HAP-1 (cell line): ENCODE data around the gene CC2D2A.

Experiments used
- DNase-seq, 2 experiments: peaks; one replicate each; pipeline ENCODE4 v3.0.0-alpha.2; 2016 to 2020; ENCODE audit warnings: low spot score in 2 of 2
- H3K27me3 ChIP-seq: fragments of 250-450 bp; sonication (Bioruptor Pico); 2 replicates; pipeline ENCODE4 v1.5.1; 2020; ENCODE audit warnings: low read depth, mild to moderate bottlenecking, moderate library complexity
- H3K36me3 ChIP-seq: fragments of 250-450 bp; sonication (Bioruptor Pico); replicated peaks from 2 replicates; pipeline ENCODE4 v1.5.1; 2020; ENCODE audit warnings: mild to moderate bottlenecking
- H3K4me1 ChIP-seq: fragments of 250-450 bp; sonication (Bioruptor Pico); 2 replicates; pipeline ENCODE4 v1.5.1; 2020; ENCODE audit warnings: mild to moderate bottlenecking
- H3K4me3 ChIP-seq: fragments of 250-450 bp; sonication (Bioruptor Pico); 2 replicates; pipeline ENCODE4 v1.5.1; 2020; ENCODE audit warnings: mild to moderate bottlenecking, moderate library complexity
- H3K9me3 ChIP-seq: fragments of 250-450 bp; sonication (Bioruptor Pico); 2 replicates; pipeline ENCODE4 v1.5.1; 2020; ENCODE audit warnings: mild to moderate bottlenecking, moderate library complexity
- in situ Hi-C: fragments of 300-500 bp; cut with MboI; formaldehyde crosslinking; loops from 3 replicates; pipeline ENCODE4 v1.14.3; 2020; ENCODE audit warnings: low sequenced_read_pairs, inconsistent platforms, mixed read lengths

The CC2D2A gene

GRCh38 chr4:15542760-15543159 is 73.1 kb downstream of the CC2D2A start:
- Histone ChIP-seq H3K27me3 (no peaks in the 10 kb centered on the region), H3K4me1 (no peaks in the 10 kb centered on the region), H3K4me3 (no peak overlapping the region), H3K9me3 (no peaks in the 10 kb centered on the region), H3K36me3 (no peaks in the 10 kb centered on the region)
- in situ Hi-C loops = no loop called here
- no peak for DNase-seq

DNA sequence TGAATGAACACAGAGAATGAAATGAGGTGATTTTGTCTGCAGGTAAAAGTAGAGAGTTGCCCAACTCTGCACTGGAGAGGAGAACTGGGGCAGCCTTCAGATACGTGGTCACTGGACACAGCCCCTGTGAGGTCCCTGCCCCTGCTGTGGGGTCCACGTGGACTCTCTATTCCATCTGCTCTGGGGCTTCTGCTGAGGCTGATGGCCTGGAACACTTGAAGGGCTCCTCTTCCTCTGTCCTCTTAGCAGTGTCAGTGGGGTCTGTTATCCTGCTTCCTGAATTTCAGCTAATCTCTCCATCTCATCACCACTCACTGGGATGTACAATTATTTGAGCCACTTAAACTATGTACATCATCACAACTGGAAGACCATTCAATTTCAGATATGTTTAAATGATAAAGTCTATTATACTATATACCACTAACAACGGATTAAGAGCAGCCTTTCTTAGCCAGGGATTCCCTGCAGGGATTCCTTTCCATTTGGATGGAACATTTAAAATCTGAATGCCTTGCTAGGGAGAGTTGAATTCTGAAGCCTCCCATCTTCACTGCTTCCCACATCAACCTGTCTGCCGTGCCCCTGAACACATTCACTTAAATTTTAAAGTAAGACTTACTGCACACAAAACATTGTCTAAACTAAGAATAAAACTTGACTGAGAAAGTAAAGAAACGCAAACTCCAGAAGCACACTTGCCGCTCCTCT is 74.0 kb downstream of the CC2D2A start:
- no peak overlapping the region for H3K4me3 ChIP-seq
- no peaks in the 10 kb centered on the region for H3K9me3 ChIP-seq
- DNase-seq = no peak
- no peaks in the 10 kb centered on the region for H3K27me3 ChIP-seq
- in situ Hi-C loops = no loop called here
- no peaks in the 10 kb centered on the region for H3K36me3 ChIP-seq
- H3K4me1 ChIP-seq = no peaks in the 10 kb centered on the region

GRCh38 chr4:15544248-15544729 is 74.6 kb downstream of the CC2D2A start:
- no peak overlapping the region for H3K4me3 ChIP-seq
- H3K36me3 ChIP-seq = no peaks in the 10 kb centered on the region
- no peaks in the 10 kb centered on the region for H3K27me3 ChIP-seq
- in situ Hi-C loops = no loop called here
- no peaks in the 10 kb centered on the region for H3K9me3 ChIP-seq
- no peak for DNase-seq
- H3K4me1 ChIP-seq = no peaks in the 10 kb centered on the region

DNA sequence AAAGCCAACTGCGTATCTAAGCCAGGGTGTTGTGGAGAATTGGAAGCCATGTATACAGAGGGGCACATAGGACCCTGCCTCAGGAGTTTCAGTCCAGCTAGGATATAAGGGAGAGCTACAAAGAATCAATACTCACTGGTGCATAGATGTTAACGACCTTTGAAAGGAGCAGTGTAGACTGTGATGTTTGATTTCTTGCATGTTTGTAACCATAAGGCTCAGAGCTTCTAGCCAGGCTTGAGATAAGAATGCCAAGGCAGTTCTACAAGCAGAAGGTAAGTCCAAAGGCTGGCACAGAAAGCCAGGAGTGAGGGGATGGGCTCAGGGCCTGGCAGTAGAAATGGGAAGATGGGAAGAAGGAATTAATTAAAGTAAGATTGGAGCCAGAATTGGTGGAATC is 75.7 kb downstream of the CC2D2A start:
- H3K9me3 ChIP-seq = no peaks in the 10 kb centered on the region
- no peaks in the 10 kb centered on the region for H3K4me1 ChIP-seq
- H3K36me3 ChIP-seq = no peaks in the 10 kb centered on the region
- in situ Hi-C loops = no loop called here
- no peak for DNase-seq
- no peak overlapping the region for H3K4me3 ChIP-seq
- H3K27me3 ChIP-seq = no peaks in the 10 kb centered on the region

DNA sequence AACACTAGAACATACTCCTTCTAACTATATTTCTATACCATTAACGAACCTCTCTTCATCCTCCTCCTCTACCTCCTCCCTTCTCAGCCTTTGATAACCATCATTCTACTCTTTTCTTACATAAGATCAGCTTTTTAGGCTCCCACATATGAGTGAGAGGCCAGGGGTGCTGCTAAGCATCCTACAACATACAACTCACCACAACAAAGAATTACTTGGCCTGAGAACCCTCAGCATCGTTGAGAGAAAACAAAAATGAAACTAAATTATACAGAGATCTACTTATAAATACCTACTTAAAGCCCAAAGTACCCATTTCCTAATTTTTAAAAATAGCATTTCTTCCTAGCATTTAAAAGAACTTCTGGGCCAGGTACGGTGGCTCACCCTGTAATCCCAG is 77.7 kb downstream of the CC2D2A start:
- Histone ChIP-seq H3K4me1 (no peaks in the 10 kb centered on the region), H3K36me3 (no peaks in the 10 kb centered on the region), H3K27me3 (no peaks in the 10 kb centered on the region), H3K4me3 (no peak overlapping the region), H3K9me3 (no peaks in the 10 kb centered on the region)
- in situ Hi-C loops = no loop called here
- DNase-seq = no peak

DNA sequence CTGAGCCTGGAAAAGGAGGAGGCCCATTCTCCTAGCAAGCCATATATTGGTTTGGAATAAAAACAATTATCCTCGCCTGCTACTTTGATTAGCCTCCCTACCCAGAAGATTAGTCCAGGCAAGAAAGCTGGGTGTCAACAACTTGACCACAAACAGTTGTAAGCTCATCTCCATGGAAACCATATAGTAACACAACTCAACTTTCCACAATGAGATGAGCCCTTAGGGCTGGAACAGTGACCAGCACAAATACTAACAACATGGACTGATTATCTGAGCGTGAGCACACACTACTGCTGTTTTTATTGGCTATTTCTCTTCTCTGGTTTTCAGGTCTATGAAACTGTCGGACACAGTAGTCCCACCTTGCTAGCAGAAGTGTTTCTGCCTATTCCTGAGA is 80.8 kb downstream of the CC2D2A start:
- Histone ChIP-seq H3K4me1 (no peaks in the 10 kb centered on the region), H3K4me3 (no peak overlapping the region), H3K36me3 (no peaks in the 10 kb centered on the region), H3K27me3 (no peaks in the 10 kb centered on the region), H3K9me3 (no peaks in the 10 kb centered on the region)
- in situ Hi-C loops = no loop called here
- DNase-seq = no peak

DNA sequence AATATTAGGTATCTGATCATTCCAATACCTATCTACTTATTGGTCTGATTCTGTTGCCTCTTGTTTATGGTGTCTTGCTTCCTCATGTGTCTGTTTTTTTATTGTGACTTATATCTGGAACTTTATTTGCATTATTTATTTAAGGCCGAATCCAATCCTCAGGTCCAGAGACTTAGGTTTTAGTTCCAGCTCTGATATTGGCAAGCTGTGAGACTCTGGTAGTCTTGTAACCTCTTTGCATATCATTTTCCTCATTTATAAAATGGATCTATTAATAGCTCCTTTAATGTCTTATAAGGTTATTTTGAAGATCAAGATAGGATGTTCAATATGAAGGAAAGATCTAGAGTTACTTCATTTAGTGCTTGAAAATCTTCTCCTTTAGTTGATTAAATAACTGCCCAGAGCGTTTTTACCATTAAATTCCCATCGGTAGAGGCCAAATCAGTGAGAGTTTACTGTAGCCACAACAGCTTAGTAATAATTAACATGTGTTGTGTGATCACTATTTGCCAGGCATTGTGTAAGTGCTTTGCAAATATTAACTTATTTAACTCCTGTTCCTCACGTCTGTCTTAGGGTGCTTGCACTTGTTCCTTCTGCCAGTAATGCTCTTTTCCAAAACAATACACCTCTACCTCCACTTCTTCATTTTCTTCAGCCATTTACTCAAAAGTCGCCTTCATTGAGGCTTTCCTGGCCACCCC is 82.2 kb downstream of the CC2D2A start:
- in situ Hi-C loops = no loop called here

DNA sequence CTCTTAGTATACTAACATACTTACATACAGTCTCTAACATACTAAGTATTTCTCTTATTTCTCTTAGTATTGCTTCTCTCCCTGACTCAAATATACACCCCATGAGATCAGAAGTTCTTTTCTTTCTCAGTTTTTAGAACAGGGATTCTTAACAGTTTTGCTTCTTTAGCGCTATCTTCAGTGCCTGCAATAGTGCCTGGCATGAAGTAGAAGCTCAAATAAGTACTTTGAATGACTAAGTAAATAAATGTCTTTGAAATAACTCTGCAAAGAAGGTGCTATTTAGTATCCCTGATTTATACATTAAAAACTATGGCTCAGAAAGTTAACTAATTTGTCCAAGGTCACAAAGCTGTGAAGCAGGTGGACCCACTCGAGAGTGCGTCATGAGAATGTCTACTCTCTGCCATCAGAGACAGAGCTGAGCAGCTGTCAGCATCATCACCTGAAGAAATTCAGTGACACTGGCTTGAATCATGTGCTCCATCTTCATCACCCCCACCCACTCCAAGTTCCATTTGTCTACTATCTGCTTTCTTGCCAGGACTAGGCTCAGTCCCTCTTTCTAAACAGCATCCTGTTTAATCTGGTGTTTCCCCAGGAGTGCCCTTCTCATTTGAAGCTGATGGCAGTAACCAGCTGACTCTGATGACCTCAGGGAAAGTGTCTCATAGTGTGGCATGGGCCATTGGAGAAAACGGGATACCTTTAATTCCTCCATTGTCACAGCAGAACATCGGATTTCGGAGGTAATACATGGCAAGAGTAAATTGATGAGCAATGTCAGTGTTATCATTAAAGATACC is 83.1 kb downstream of the CC2D2A start:
- Histone ChIP-seq H3K9me3 (no peaks in the 10 kb centered on the region), H3K4me3 (no peak overlapping the region), H3K27me3 (no peaks in the 10 kb centered on the region), H3K4me1 (no peaks in the 10 kb centered on the region), H3K36me3 (no peaks in the 10 kb centered on the region)
- no peak for DNase-seq
- in situ Hi-C loops = no loop called here

More for the DNA sequence above, 82.2 kb downstream of the CC2D2A start:
- no peak for DNase-seq
- Histone ChIP-seq H3K27me3 (no peaks in the 10 kb centered on the region), H3K36me3 (no peaks in the 10 kb centered on the region), H3K4me3 (no peak overlapping the region), H3K4me1 (no peaks in the 10 kb centered on the region), H3K9me3 (no peaks in the 10 kb centered on the region)

GRCh38 chr4:15556511-15557092 is 86.9 kb downstream of the CC2D2A start:
- Histone ChIP-seq H3K4me3 (no peak overlapping the region), H3K9me3 (no peaks in the 10 kb centered on the region), H3K36me3 (no peaks in the 10 kb centered on the region), H3K27me3 (no peaks in the 10 kb centered on the region), H3K4me1 (no peaks in the 10 kb centered on the region)
- no peak for DNase-seq
- in situ Hi-C loops = no loop called here

DNA sequence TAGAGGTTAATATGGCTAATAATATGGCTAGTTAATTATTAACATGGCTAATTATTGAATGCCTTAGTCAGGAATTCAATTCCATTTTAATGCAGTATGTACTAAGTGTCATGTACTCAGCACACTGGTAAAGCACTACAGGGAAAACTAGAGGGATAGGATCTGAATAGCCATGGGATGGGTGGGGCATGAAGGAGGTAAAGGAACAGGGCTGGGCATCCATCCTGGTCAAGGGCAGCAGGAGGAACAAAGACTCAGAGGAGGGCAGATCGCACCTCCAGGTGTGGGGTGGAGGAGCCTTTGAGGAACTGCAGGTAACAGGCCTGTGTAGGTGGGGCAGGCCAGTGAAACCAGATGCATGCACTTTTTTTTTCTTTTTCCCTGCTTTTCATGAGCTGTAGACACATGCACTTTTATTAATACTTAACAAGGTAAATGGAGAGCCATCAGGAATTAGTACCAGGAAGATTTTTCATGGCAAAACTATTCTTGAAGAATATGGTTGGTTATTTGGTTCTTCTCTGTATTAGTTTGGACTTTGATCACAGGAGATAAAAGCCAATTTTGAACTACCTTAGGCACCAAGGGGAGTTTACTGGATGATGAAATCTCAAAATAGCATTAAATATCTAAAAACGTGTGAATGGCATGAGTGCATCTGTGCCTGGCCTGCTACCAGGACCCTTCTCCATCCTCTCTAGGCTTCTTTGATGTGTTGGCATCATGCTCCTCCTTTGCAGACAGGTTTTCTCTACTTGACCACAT is 88.3 kb downstream of the CC2D2A start:
- H3K27me3 ChIP-seq = no peaks in the 10 kb centered on the region
- no peaks in the 10 kb centered on the region for H3K4me1 ChIP-seq
- no peaks in the 10 kb centered on the region for H3K36me3 ChIP-seq
- H3K9me3 ChIP-seq = no peaks in the 10 kb centered on the region
- no peak for DNase-seq
- no peak overlapping the region for H3K4me3 ChIP-seq
- in situ Hi-C loops = no loop called here

GRCh38 chr4:15558561-15558960 is 88.9 kb downstream of the CC2D2A start:
- Histone ChIP-seq H3K4me3 (no peak overlapping the region), H3K27me3 (no peaks in the 10 kb centered on the region), H3K36me3 (no peaks in the 10 kb centered on the region), H3K4me1 (no peaks in the 10 kb centered on the region), H3K9me3 (no peaks in the 10 kb centered on the region)
- DNase-seq = no peak
- in situ Hi-C loops = no loop called here

- H3K4me3 ChIP-seq = no peak overlapping the region
- H3K9me3 ChIP-seq = no peaks in the 10 kb centered on the region
- H3K36me3 ChIP-seq = no peaks in the 10 kb centered on the region
- no peaks in the 10 kb centered on the region for H3K27me3 ChIP-seq
- H3K4me1 ChIP-seq = no peaks in the 10 kb centered on the region
- no peak for DNase-seq
- in situ Hi-C loops = no loop called here
These were observed 92.4 kb downstream of the CC2D2A start for GRCh38 chr4:15562114-15562513.

DNA sequence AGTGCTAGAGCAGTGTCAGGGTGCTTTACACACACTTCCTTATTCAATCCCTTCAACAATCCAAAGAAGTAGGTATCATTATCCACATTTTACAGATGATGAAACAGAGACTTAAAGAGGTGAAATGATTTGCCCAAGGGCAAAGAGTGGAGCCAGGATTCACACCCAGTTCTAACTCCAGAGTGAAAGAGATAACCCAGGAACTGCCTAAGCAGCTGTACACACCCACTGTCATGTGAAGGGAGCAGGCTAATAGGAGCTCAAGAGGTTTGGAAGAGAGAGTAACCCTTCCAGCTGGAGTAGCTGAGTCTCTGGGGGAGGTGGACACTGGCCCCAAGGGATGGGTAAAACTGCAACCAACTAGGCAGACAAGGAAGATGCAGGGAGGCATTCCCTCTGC is 92.9 kb downstream of the CC2D2A start:
- Histone ChIP-seq H3K36me3 (no peaks in the 10 kb centered on the region), H3K9me3 (no peaks in the 10 kb centered on the region), H3K4me3 (no peak overlapping the region), H3K27me3 (no peaks in the 10 kb centered on the region), H3K4me1 (no peaks in the 10 kb centered on the region)
- no peak for DNase-seq
- in situ Hi-C loops = no loop called here
